ENCODE results near the gene LMAN2. TPM values are rescaled to one million over a fixed set of nuclear protein-coding genes. Genes with fewer than 3 reads are reported as not detected.

Gene LMAN2
- total RNA-seq, 1 experiment from 2014 or later = 128 TPM

DNA sequence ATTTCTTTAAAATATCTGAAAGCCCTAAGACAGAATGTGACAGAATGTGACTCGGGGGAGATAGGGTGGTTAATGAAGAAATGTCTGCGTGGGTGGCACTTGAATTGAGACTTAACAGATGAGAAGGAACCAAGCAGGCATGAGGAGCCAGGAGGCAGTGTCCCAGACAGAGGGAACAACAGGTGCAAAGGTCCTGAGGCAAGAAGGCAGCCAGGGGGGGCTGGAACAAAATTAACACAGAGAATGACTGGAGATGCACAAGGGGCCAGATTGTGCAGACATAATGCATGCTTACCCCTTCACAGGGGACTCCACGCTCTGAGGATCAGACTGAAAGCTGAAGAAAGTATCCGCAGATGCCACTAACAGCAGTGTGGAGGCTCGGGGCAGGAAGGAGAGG lies 1.7 kb downstream of the LMAN2 start:
- no peak overlapping the region for H3K27ac ChIP-seq (ENCODE audit: low read depth, low read length)
- peaks cover 65% of the 10 kb centered on the region for H3K79me2 ChIP-seq (ENCODE audit: insufficient read depth, low read length)
- CTCF ChIA-PET = no interaction called here
- peak overlapping the region; percentile 6 to 98; a peak in 1 of 4 replicates for H3K4me3 ChIP-seq (replicated peaks in 1 of 2; ENCODE audit: low read depth in 1 of 2, low read length in 2 of 2)
- H3K9me3 ChIP-seq (ENCODE audit: control insufficient read depth in 1 of 2, insufficient read depth in 1 of 2, low read depth in 1 of 2, low read length in 2 of 2) = no peaks in the 10 kb centered on the region
- no peak for DNase-seq (ENCODE audit: low read depth, low spot score)
- RAD21 ChIA-PET (ENCODE audit: low non-redundant PET in 1 of 2, low total read pairs in 2 of 2, uncharacterized antibody in 2 of 2, unreplicated experiment in 2 of 2) = no interaction called here
- H3K4me1 ChIP-seq (ENCODE audit: control insufficient read depth in 1 of 2, insufficient read depth in 2 of 2, low read length in 2 of 2) = peaks cover 14 to 16% of the 10 kb centered on the region in 2 experiments
- H3K27me3 ChIP-seq (ENCODE audit: insufficient read depth, low read length) = no peaks in the 10 kb centered on the region
- peaks cover 8 to 11% of the 10 kb centered on the region in 2 experiments; a peak in 3 of 4 replicates for H3K36me3 ChIP-seq (ENCODE audit: control insufficient read depth in 1 of 2, insufficient read depth in 2 of 2, low read length in 2 of 2)
- H2AFZ ChIP-seq (ENCODE audit: low read depth, low read length, poor library complexity, severe bottlenecking) = no peak overlapping the region
- no peak for TF ChIP-seq ZFX (IDR thresholded peaks at IDR 0.05)
- no peak for TF ChIP-seq EGR1 (IDR thresholded peaks at IDR 0.05; ENCODE audit: low read depth)
- TF ChIP-seq RAD21 (IDR thresholded peaks at IDR 0.05; ENCODE audit: low read depth) = no peak
- no peak for TF ChIP-seq FOSL1 (IDR thresholded peaks at IDR 0.05; ENCODE audit: low read depth)
- TF ChIP-seq, protein P1, sequence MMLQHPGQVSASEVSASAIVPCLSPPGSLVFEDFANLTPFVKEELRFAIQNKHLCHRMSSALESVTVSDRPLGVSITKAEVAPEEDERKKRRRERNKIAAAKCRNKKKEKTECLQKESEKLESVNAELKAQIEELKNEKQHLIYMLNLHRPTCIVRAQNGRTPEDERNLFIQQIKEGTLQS (IDR thresholded peaks at IDR 0.05) = no peak
- no peak for TF ChIP-seq SRF (IDR thresholded peaks at IDR 0.05; ENCODE audit: low read depth)
- no peak for TF ChIP-seq ELF1 (IDR thresholded peaks at IDR 0.05; ENCODE audit: borderline replicate concordance, low read depth)
- TF ChIP-seq EZH2 (IDR thresholded peaks at IDR 0.05) = no peak
- no peak for TF ChIP-seq TCF7L2 (IDR thresholded peaks at IDR 0.05; ENCODE audit: borderline replicate concordance, extremely low read depth, insufficient read depth, insufficient read length)
- TF ChIP-seq POLR2A (IDR thresholded peaks at IDR 0.05; ENCODE audit: borderline replicate concordance, extremely low read depth, insufficient read depth, insufficient read length) = no peak
- TF ChIP-seq JUND (IDR thresholded peaks at IDR 0.05) = no peak
- intact Hi-C loops (cut with micrococcal nuclease) = no loop called here
- peaks cover 3% of the 10 kb centered on the region; the same call in 1 of the 2 replicates for H4K20me1 ChIP-seq (ENCODE audit: insufficient read depth)
- no peak overlapping the region for H3K9ac ChIP-seq (ENCODE audit: low read length)
- no peaks in the 10 kb centered on the region for H3K9me2 ChIP-seq (ENCODE audit: insufficient read depth)
- POLR2A ChIA-PET = interaction anchor here (2.8 kb wide), 1 partner anchor 21 kb away, joined by 9 read pairs; no protein-coding TSS in a partner anchor
- peak overlapping the region; percentile 91 for H3K4me2 ChIP-seq (ENCODE audit: low read length)
- BruUV-seq (replicated peaks) = no TSS peak
- ATAC-seq = no peak

DNA sequence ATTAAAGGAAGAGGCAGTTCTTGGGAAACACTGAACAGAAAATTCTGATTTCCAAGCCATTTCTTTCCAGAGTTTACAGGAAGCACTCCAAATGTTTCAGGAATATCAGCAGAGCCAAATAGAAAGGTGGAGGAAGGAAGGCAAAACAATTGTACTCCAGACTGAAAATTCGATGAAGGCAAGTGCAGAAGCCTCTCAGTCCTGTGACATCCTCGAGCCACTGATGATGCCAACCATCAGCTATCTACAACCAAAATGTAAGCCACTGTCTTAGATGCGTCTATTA lies 2.2 kb downstream of the LMAN2 start:
- Histone ChIP-seq H3K79me2 (ENCODE audit: insufficient read depth, low read length) (peaks cover 69% of the 10 kb centered on the region), H3K36me3 (ENCODE audit: control insufficient read depth in 1 of 2, insufficient read depth in 2 of 2, low read length in 2 of 2) (peaks cover 8 to 11% of the 10 kb centered on the region in 2 experiments; a peak in 3 of 4 replicates), H3K9me3 (ENCODE audit: control insufficient read depth in 1 of 2, insufficient read depth in 1 of 2, low read depth in 1 of 2, low read length in 2 of 2) (no peaks in the 10 kb centered on the region), H2AFZ (ENCODE audit: low read depth, low read length, poor library complexity, severe bottlenecking) (no peak overlapping the region), H3K27me3 (ENCODE audit: insufficient read depth, low read length) (no peaks in the 10 kb centered on the region), H3K9me2 (ENCODE audit: insufficient read depth) (no peaks in the 10 kb centered on the region), H4K20me1 (ENCODE audit: insufficient read depth) (peaks cover 3% of the 10 kb centered on the region; the same call in 1 of the 2 replicates), H3K9ac (ENCODE audit: low read length) (no peak overlapping the region), H3K4me3 (replicated peaks in 1 of 2; ENCODE audit: low read depth in 1 of 2, low read length in 2 of 2) (no peak overlapping the region), H3K4me2 (ENCODE audit: low read length) (no peak overlapping the region), H3K27ac (ENCODE audit: low read depth, low read length) (no peak overlapping the region), H3K4me1 (ENCODE audit: control insufficient read depth in 1 of 2, insufficient read depth in 2 of 2, low read length in 2 of 2) (peaks cover 14 to 16% of the 10 kb centered on the region in 2 experiments)
- TF ChIP-seq EGR1 (IDR thresholded peaks at IDR 0.05; ENCODE audit: low read depth) = no peak
- TF ChIP-seq, protein P2, sequence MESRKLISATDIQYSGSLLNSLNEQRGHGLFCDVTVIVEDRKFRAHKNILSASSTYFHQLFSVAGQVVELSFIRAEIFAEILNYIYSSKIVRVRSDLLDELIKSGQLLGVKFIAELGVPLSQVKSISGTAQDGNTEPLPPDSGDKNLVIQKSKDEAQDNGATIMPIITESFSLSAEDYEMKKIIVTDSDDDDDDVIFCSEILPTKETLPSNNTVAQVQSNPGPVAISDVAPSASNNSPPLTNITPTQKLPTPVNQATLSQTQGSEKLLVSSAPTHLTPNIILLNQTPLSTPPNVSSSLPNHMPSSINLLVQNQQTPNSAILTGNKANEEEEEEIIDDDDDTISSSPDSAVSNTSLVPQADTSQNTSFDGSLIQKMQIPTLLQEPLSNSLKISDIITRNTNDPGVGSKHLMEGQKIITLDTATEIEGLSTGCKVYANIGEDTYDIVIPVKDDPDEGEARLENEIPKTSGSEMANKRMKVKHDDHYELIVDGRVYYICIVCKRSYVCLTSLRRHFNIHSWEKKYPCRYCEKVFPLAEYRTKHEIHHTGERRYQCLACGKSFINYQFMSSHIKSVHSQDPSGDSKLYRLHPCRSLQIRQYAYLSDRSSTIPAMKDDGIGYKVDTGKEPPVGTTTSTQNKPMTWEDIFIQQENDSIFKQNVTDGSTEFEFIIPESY (IDR thresholded peaks at IDR 0.05; ENCODE audit: extremely low read depth, insufficient replicate concordance, low read length) = no peak
- no peak for TF ChIP-seq POLR2A (IDR thresholded peaks at IDR 0.05; ENCODE audit: borderline replicate concordance, extremely low read depth, insufficient read depth, insufficient read length)
- RAD21 ChIA-PET (ENCODE audit: low non-redundant PET in 1 of 2, low total read pairs in 2 of 2, uncharacterized antibody in 2 of 2, unreplicated experiment in 2 of 2) = no interaction called here
- CTCF ChIA-PET = no interaction called here
- POLR2A ChIA-PET = no interaction called here
- DNase-seq (ENCODE audit: low read depth, low spot score) = no peak
- BruUV-seq (replicated peaks) = no TSS peak
- ATAC-seq = no peak
- intact Hi-C loops (cut with micrococcal nuclease) = no loop called here
